Adrenal gland (tissue), 12 donors: ENCODE data around the gene ZFR2. TPM values are rescaled to one million over a fixed set of nuclear protein-coding genes. Genes with fewer than 3 reads are reported as not detected.
A peak's percentile ranks its signal among the peaks of the same experiment; 100 is the strongest.

Experiments used
- DNase-seq, 7 donors: peaks; one replicate each; pipeline ENCODE4 v3.0.0-alpha.2; 2019 to 2020
- H3K27ac ChIP-seq, 5 donors: fragments of 200-600 bp; sonication (generic) in 4 of 5; 1 replicate in 3 of 5; 2 replicates in 2 of 5; pipeline versions ENCODE4 v1.5.1 to v1.8.0; 2016 to 2020; ENCODE audit warnings: mild to moderate bottlenecking in 1 of 5
- H3K27me3 ChIP-seq: fragments of 200-600 bp; 2 replicates; pipeline ENCODE4 v1.8.0; 2021
- H3K36me3 ChIP-seq, 2 donors: fragments of 200-600 bp; replicated peaks in 1 of 2; 1 replicate in 1 of 2; 2 replicates in 1 of 2; pipeline versions ENCODE4 v1.5.1 to v1.8.0; 2018 to 2022
- H3K4me1 ChIP-seq, 2 donors: fragments of 200-600 bp; replicated peaks in 1 of 2; 1 replicate in 1 of 2; 2 replicates in 1 of 2; pipeline versions ENCODE4 v1.5.1 to v1.8.0; 2018 to 2021
- H3K4me3 ChIP-seq, 4 donors: fragments of 200-600 bp; sonication (generic) in 3 of 4; one replicate each; pipeline ENCODE4 v1.5.1; 2016 to 2018
- H3K9me3 ChIP-seq, 3 donors: fragments of 200-600 bp; sonication (generic) in 1 of 3; replicated peaks in 1 of 3; 1 replicate in 2 of 3; 2 replicates in 1 of 3; pipeline versions ENCODE4 v1.5.1 to v1.8.0; 2016 to 2021
- CTCF ChIP-seq, 6 experiments: fragments of 450-650 bp in 4 of 6; fragments of 200-600 bp in 2 of 6; sonication (generic) in 1 of 6; IDR thresholded peaks; 1 replicate in 5 of 6; 2 replicates in 1 of 6; pipeline versions ENCODE4 v1.5.1 to v1.8.0; 2016 to 2021; ENCODE audit warnings: antibody characterized with exemption in 6 of 6, mild to moderate bottlenecking in 2 of 6, moderate library complexity in 1 of 6
- POLR2A ChIP-seq, 2 donors: fragments of 450-650 bp; IDR thresholded peaks; one replicate each; pipeline ENCODE4 v1.6.1; 2017; ENCODE audit warnings: antibody characterized with exemption in 2 of 2, mild to moderate bottlenecking in 2 of 2, moderate library complexity in 1 of 2
- WGBS, 4 donors: extraction: QIAGEN DNeasy Blood & Tissue Kit in 2 of 4; methylation state at CpG; one replicate each; pipeline versions ENCODE4 v1.1.5 to v1.1.7; 2013 to 2017; 5-methylcytosine and 5-hydroxymethylcytosine counted together
- intact Hi-C, 2 donors: fragments of 100-400 bp; cut with DNase I; formaldehyde crosslinking; loops; one replicate each; pipeline versions ENCODE4 v1.14.1 to v1.15.0; 2022 to 2023
- polyA plus RNA-seq, 3 donors: library from polyadenylated mRNA; stranded (reverse); fragments of 200-250 nt in 2 of 3; fragments of 350-450 nt in 1 of 3; fragmentation: Illumina TruSeq in 1 of 3; extraction: RNeasy Lipid Tissue Mini Kit (QIAGEN cat#74804) in 1 of 3; gene quantifications; one replicate each; pipeline ENCODE4 v1.2.3, GENCODE V29; 2013 to 2014
- total RNA-seq, 9 donors: library from RNA; depleted of rRNA in 4 of 9; stranded (reverse); fragments of >200 nt in 4 of 9; fragments of 120-200 nt in 1 of 9; fragmentation: NEBNext Ultra II Directional in 1 of 9; extraction: Animal tissue kit (Norgen Biotek cat#: 25700) in 1 of 9; gene quantifications; one replicate each; pipeline versions ENCODE4 v1.1.0 to v1.2.4, GENCODE V29; 2013 to 2023
- donor health status: healthy with polysubstance abuse.
- donor health status: Bipolar disorder and iron deficiency.
- donor health status: DM: yes; HTN: yes; CAD: no.
- donor health status: DM: no; HTN: no; CAD: no.
- donor health status: DM: no; HTN: no; CAD: no.
- donor health status: DM: yes; HTN: yes; CAD: no.

ZFR2 gene
- total and polyA plus RNA-seq, 12 donors = 0.19 to 13.2 (median 1.7) TPM; not detected in 3

- TF ChIP-seq CTCF (IDR thresholded peaks at IDR 0.05) (no peak), POLR2A (IDR thresholded peaks at IDR 0.05) (no peak)
- intact Hi-C loops = no loop called here
- H3K9me3 ChIP-seq = peaks cover 0 to 9% (median 0%) of the 10 kb centered on the region in 3 donors
- 76 to 91% (median 82%) methylated on average over 4 to 12 of the region's 12 CpGs for WGBS, 4 donors
- no peak for DNase-seq
- H3K27me3 ChIP-seq = no peaks in the 10 kb centered on the region
- no peaks in the 10 kb centered on the region for H3K4me1 ChIP-seq
- no peaks in the 10 kb centered on the region for H3K36me3 ChIP-seq
- H3K27ac ChIP-seq = no peak overlapping the region
- H3K4me3 ChIP-seq = no peak overlapping the region
Measured at GRCh38 chr19:3849787-3850186, 19.1 kb downstream of the ZFR2 start.

GRCh38 chr19:3849092-3849491 is 19.7 kb downstream of the ZFR2 start:
- no peaks in the 10 kb centered on the region for H3K36me3 ChIP-seq
- intact Hi-C loops = no loop called here
- TF ChIP-seq CTCF (IDR thresholded peaks at IDR 0.05) = no peak
- no peak overlapping the region for H3K27ac ChIP-seq
- H3K27me3 ChIP-seq = no peaks in the 10 kb centered on the region
- H3K4me3 ChIP-seq = no peak overlapping the region
- H3K9me3 ChIP-seq = peaks cover 0 to 9% (median 0%) of the 10 kb centered on the region in 3 donors
- 54 to 65% (median 58%) methylated on average over 1 to 5 of the region's 5 CpGs for WGBS, 4 donors
- DNase-seq = peak in 1 of 7 donors; percentile 7
- no peaks in the 10 kb centered on the region for H3K4me1 ChIP-seq

- Histone ChIP-seq H3K27me3 (no peaks in the 10 kb centered on the region), H3K4me1 (no peaks in the 10 kb centered on the region), H3K4me3 (no peak overlapping the region), H3K36me3 (no peaks in the 10 kb centered on the region), H3K27ac (no peak overlapping the region), H3K9me3 (no peaks in the 10 kb centered on the region)
- intact Hi-C loops = no loop called here
- no peak for DNase-seq
- 72 to 78% (median 75%) methylated on average over 4 to 5 of the region's 5 CpGs for WGBS, 4 donors
- TF ChIP-seq POLR2A (IDR thresholded peaks at IDR 0.05) = no peak
- no peak for TF ChIP-seq CTCF (IDR thresholded peaks at IDR 0.05)
Measured at GRCh38 chr19:3844596-3844995, 24.2 kb downstream of the ZFR2 start.

GRCh38 chr19:3842948-3843347 is 25.9 kb downstream of the ZFR2 start:
- Histone ChIP-seq H3K27ac (no peak overlapping the region), H3K27me3 (no peaks in the 10 kb centered on the region), H3K9me3 (no peaks in the 10 kb centered on the region), H3K4me1 (no peaks in the 10 kb centered on the region), H3K36me3 (no peaks in the 10 kb centered on the region), H3K4me3 (no peak overlapping the region)
- 83 to 90% (median 87%) methylated on average over 11 of the region's 11 CpGs for WGBS, 4 donors
- intact Hi-C loops = no loop called here
- DNase-seq = no peak
- TF ChIP-seq POLR2A (IDR thresholded peaks at IDR 0.05) (no peak), CTCF (IDR thresholded peaks at IDR 0.05) (no peak)
